ENCODE measurements around the gene HPRT1.
"Not testable (repeated sequence)": the region's sequence is repeated elsewhere in the genome, so short reads cannot be mapped to it uniquely, and the experiment has no call there.

The HPRT1 gene

GRCh38 chrX:134460005-134460861 lies at the start of gene HPRT1:
HPRT1 (plus strand) TSS chrX:134460165; CDS start chrX:134460312, 147 bp downstream.
- DNase-seq: peak; percentile 86

GRCh38 chrX:134416087-134416486 lies 43.9 kb upstream of the HPRT1 start:
- no peak for DNase-seq

GRCh38 chrX:134418317-134419113 lies 41.5 kb upstream of the HPRT1 start:
- no peak for DNase-seq

GRCh38 chrX:134419784-134420183 lies 40.2 kb upstream of the HPRT1 start:
- no peak for DNase-seq

GRCh38 chrX:134423606-134424005 lies 36.4 kb upstream of the HPRT1 start:
- DNase-seq: no peak

GRCh38 chrX:134426281-134426680 lies 33.7 kb upstream of the HPRT1 start:
- DNase-seq: no peak

- DNase-seq: no peak
Observed at GRCh38 chrX:134431894-134432293, 28.1 kb upstream of the HPRT1 start.

- no peak for DNase-seq
Observed at GRCh38 chrX:134435894-134436293, 24.1 kb upstream of the HPRT1 start.

GRCh38 chrX:134443020-134443419 lies 16.9 kb upstream of the HPRT1 start:
- DNase-seq: no peak

- DNase-seq: no peak
Observed at GRCh38 chrX:134443461-134443860, 16.5 kb upstream of the HPRT1 start.

GRCh38 chrX:134444681-134445080 lies 15.3 kb upstream of the HPRT1 start:
- no peak for DNase-seq

GRCh38 chrX:134452596-134452995 lies 7.4 kb upstream of the HPRT1 start:
- no peak for DNase-seq

GRCh38 chrX:134453631-134454030 lies 6.3 kb upstream of the HPRT1 start:
- DNase-seq: no peak

- DNase-seq: no peak
Observed at GRCh38 chrX:134454506-134454905, 5.5 kb upstream of the HPRT1 start.

GRCh38 chrX:134457708-134458107 lies 2.3 kb upstream of the HPRT1 start:
- DNase-seq: no peak

GRCh38 chrX:134459683-134460004 lies 321 bp upstream of the HPRT1 start:
- DNase-seq: no peak

- DNase-seq: no peak
Observed at GRCh38 chrX:134460862-134461220, 876 bp downstream of the HPRT1 start.

- DNase-seq: no peak
Observed at GRCh38 chrX:134461437-134461836, 1.5 kb downstream of the HPRT1 start.

GRCh38 chrX:134462927-134463326 lies 3.0 kb downstream of the HPRT1 start:
- no peak for DNase-seq

- DNase-seq: not testable (repeated sequence)
Observed at GRCh38 chrX:134464453-134464852, 4.5 kb downstream of the HPRT1 start.

GRCh38 chrX:134469486-134469885 lies 9.5 kb downstream of the HPRT1 start:
- no peak for DNase-seq

GRCh38 chrX:134470013-134470412 lies 10.0 kb downstream of the HPRT1 start:
- no peak for DNase-seq

- DNase-seq: no peak
Observed at GRCh38 chrX:134472041-134472440, 12.1 kb downstream of the HPRT1 start.

GRCh38 chrX:134476284-134476683 lies 16.3 kb downstream of the HPRT1 start:
- DNase-seq: no peak
